H1 (cell line): ENCODE data around the gene ACSM2B.
"Not testable (repeated sequence)": the region's sequence is repeated elsewhere in the genome, so short reads cannot be mapped to it uniquely, and the experiment has no call there.

Experiments used
- ATF2 ChIP-seq: IDR thresholded peaks from 2 replicates; pipeline ENCODE4 v1.6.1; 2012; ENCODE audit warnings: low read length, inconsistent platforms
- CHD1 ChIP-seq: IDR thresholded peaks from 2 replicates; pipeline ENCODE4 v1.6.1; 2012; ENCODE audit warnings: low read depth, low read length, improper control_type of control experiment
- CTCF ChIP-seq, 3 experiments: IDR thresholded peaks; 1 replicate in 2 of 3; 2 replicates in 1 of 3; pipeline versions ENCODE4 v1.5.1 to v1.6.1; 2011; ENCODE audit warnings: low read length in 3 of 3, mild to moderate bottlenecking in 3 of 3, inconsistent platforms in 2 of 3, low read depth in 1 of 3, moderate library complexity in 1 of 3; ENCODE audit not compliant: insufficient read depth in 1 of 3; ENCODE audit errors: control extremely low read depth in 1 of 3
- EGR1 ChIP-seq: IDR thresholded peaks from 2 replicates; pipeline ENCODE4 v1.6.1; 2011; ENCODE audit warnings: low read depth, low read length, borderline replicate concordance
- HDAC2 ChIP-seq, 2 experiments: fragments of 300-600 bp in 1 of 2; sonication (generic) in 1 of 2; IDR thresholded peaks; 2 replicates each; pipeline ENCODE4 v1.6.1; 2011 to 2012; ENCODE audit warnings: low read depth in 2 of 2, low read length in 2 of 2, mild to moderate bottlenecking in 2 of 2, moderate library complexity in 2 of 2, borderline replicate concordance in 1 of 2, inconsistent platforms in 1 of 2
- MAX ChIP-seq: IDR thresholded peaks from 2 replicates; pipeline ENCODE4 v1.6.1; 2012; ENCODE audit warnings: inconsistent platforms
- POLR2A ChIP-seq, 2 experiments: IDR thresholded peaks; 1 replicate in 1 of 2; 2 replicates in 1 of 2; pipeline ENCODE4 v1.6.1; 2011; ENCODE audit warnings: low read depth in 2 of 2, low read length in 2 of 2, mild to moderate bottlenecking in 2 of 2; ENCODE audit errors: control extremely low read depth in 1 of 2
- RAD21 ChIP-seq, 2 experiments: IDR thresholded peaks in 1 of 2; conservative IDR thresholded peaks in 1 of 2; 2 replicates each; pipeline ENCODE4 v1.6.1; 2011; ENCODE audit warnings: low read depth in 2 of 2, low read length in 2 of 2, improper control_type of control experiment in 1 of 2, inconsistent platforms in 1 of 2, mild to moderate bottlenecking in 1 of 2, moderate library complexity in 1 of 2
- RBBP5 ChIP-seq: IDR thresholded peaks from 2 replicates; pipeline ENCODE4 v1.7.1; 2012; ENCODE audit warnings: low read depth, mild to moderate bottlenecking, inconsistent platforms, low read length, moderate library complexity, borderline replicate concordance
- YY1 ChIP-seq: IDR thresholded peaks from 2 replicates; pipeline ENCODE4 v1.6.1; 2011; ENCODE audit warnings: low read depth, mild to moderate bottlenecking, low read length

GRCh38 chr16:20554689-20555088 is 21.5 kb downstream of the ACSM2B start:
- TF ChIP-seq CHD1; CTCF (IDR thresholded peaks at IDR 0.05; ENCODE audit: control extremely low read depth in 1 of 3, insufficient read depth in 1 of 3, low read depth in 1 of 3, low read length in 3 of 3); POLR2A (IDR thresholded peaks at IDR 0.05; ENCODE audit: control extremely low read depth in 1 of 2, low read depth in 2 of 2, low read length in 2 of 2); EGR1; RBBP5; HDAC2 (IDR thresholded peaks at IDR 0.05; ENCODE audit: borderline replicate concordance in 1 of 2, low read depth in 2 of 2, low read length in 2 of 2); ATF2; RAD21 (IDR thresholded peaks at IDR 0.05 in 1 of 2, conservative IDR thresholded peaks at IDR 0.05 in 1 of 2; ENCODE audit: low read depth in 2 of 2, low read length in 2 of 2); YY1; MAX: not testable (repeated sequence)
